Measurements from ENCODE around the gene NSUN2. TPM values are rescaled to one million over a fixed set of nuclear protein-coding genes. Genes with fewer than 3 reads are reported as not detected.

The NSUN2 gene
- total RNA-seq, 1 donor from 2014 or later, result 78.1 TPM

DNA sequence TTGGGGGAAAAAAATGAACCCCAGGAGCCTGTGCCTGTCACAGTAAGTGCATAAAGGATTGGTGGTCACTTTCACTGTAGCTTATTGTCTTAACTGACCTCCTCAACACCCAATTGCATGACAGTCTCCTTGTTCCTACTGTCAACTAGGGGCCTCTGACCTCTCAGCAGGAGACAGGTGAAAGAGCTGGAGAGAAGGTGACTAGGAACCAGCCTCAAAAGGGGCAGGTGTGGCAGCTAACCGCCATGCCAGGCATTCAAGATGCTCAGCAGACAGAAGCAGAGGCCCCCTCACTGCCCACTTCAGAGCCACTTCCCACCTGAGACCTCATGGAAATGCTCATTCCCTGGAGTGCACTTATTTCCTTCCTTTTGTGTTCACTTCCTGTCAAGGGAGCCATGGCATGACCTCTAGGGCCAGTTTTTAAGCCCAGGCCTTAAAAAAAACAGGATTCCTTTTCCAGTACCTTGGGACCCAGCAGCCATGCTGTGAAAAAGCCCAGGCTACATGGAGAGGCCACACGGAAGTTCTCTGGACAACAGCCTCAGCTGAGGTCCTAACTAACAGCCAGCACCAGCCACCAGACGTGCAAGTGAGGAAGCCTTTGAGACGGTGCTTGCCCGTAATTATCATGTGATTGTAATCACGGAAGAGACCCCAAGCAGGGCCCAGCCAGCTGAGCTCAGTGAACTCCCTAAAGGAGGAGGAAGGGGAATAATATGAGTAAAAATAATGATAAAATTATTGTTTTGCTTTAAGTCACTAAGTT lies 74.9 kb downstream of the NSUN2 start:
- no peak for DNase-seq (ENCODE audit: low read depth)

DNA sequence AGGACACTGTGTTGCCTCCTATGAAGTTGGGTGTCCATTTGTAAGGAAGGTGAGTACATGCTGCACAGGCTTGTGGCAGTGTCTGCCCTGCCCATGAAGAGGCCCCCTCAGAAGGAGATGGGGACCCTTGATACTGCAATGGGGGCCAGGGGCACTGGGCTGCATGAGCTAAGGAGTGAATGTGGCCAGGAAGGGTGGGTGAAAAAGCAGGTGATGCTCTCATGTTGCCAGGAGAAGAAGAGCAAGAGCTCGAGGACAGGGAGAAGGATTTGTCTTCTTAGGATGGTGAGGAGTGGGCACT lies 76.1 kb downstream of the NSUN2 start:
- DNase-seq (ENCODE audit: low read depth), result no peak

DNA sequence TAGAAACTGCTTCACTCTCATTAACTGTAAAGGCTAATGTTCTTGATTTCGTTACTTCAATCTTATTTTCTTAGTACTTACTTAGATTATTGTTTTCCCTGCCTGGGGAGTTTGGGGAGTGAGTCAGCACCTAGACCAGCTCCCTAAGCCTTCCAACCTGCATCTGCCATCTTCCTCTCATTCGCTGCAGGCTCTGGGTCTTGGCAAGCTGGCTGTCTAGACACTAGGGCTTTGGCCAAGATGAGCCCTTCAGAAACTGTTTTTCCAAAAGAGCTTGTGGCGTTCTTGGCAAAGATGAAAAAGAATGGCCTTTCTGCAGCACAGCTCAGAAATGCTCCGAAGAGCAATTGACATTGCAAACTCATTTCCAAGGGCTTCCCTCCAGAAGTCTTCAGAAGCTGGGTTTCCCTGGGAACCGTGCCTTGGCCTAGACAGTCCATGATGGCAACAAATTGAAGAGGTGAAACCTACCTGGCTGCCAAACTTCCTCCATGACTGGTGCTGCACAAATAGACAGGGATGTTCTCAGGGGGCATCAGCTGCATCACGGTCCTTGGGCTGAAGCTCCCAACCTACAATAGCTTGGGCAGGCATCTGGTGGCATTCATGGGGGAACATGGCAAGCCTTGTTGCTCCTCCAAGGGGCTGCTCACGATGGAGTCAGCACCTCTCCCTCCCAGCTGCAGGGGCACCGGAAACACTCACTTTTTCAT lies 76.6 kb downstream of the NSUN2 start:
- no peak for DNase-seq (ENCODE audit: low read depth)

DNA sequence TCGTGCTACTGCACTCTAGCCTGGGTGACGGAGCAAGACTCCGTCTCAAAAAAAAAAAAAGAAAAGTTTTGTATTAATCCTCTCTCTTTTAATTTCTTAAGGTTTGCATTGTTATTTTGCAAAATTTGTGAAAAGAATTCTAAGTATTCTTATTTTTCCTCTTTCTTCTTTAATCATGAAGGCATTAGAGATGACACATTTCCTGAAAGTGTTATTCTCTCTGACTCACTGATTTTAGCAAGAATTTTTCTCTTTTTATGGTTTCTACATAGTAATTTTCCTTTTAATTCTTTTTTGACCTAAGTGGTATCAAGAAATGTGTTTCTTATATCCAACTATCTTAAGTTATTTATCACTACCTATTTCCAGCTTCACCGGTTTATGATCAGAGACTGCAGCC lies 78.0 kb downstream of the NSUN2 start:
- DNase-seq (ENCODE audit: low read depth), result no peak

DNA sequence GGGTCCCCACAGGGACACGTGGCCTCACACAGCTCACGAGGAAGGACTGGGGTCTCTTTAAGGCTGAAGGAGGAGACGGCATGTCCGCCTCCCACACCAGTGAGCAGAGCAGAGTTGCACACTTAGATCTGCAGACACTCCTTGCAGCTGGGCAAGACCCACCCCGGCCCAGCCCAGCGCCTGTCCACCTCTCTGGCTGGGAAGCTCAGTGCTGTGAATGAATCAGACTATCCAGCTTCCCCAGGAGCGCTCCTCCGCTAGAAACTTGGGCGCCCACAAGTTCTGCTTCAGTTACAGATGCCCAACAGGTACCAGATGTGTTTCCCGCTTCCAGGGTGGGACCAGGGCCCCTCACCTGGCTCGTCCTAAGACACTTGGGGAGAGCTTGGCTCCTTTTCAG lies 78.9 kb downstream of the NSUN2 start:
- DNase-seq (ENCODE audit: low read depth), result no peak

DNA sequence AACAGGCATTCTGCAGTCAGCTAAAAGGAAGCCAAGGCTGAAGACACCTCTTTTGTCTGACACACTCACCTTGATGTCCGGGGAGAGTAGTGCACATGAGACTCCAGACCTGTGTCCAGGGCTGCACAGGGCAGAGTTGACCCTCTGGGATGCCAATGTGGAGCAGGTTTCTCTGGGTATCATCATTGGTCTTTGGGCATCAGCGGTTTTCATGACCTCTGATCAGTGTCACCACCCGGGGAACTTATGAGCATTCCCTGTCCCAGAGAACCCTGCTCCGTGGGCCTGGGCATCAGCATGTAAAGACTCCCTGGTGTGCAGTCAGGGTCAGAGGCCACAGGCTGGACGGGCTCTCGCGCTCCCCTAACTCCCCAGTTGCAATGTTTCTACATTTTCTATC lies 80.2 kb downstream of the NSUN2 start:
- no peak for DNase-seq (ENCODE audit: low read depth)

DNA sequence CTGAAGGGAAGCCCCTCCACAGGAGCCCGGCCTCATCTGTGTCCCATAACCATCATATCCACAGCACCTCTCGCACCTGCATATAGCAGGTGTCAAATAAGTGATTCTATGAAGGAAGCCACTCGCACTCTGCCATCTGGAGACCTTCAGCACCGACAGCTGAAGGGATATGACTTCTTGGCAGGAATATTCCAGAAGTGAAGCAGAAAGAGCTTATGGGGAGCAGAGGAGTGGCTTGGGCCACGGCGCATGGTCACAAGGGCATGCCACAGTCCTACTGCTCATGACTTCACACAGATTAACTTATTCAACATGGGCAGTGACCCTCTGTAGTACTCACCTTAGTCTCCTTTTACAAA lies 80.9 kb downstream of the NSUN2 start:
- no peak for DNase-seq (ENCODE audit: low read depth)

DNA sequence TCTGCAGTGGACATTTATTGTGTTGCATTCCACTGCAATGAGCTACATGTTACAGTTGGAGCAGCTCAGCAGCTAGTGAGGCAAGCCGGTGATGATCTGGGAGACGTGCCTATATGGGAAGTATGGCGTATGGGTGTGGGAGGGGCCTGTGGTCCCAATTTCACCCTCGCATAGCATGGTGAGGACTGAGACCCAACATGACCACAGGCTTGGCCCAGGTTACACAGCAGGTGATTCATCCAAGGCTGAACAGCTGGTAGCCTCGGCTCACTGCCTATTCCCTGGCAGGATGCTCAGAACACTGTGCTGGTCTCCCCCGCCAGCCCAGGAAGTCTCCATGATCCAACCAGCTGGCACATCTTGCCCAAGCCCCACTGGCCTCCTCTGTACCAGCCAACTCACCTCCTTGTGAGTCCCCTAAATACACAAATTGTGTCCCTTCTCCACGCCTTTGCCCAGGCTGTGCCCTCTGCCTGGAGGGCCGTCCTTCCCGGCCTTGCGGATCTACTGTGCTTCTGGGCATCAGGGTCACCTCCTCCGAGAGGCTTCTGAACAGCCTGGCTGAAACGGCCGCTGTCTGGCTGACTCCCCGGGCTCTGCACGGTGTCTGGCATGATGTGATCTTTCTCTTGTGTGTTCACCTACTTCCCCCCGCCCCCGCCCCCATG lies 81.4 kb downstream of the NSUN2 start:
- DNase-seq (ENCODE audit: low read depth), result no peak

DNA sequence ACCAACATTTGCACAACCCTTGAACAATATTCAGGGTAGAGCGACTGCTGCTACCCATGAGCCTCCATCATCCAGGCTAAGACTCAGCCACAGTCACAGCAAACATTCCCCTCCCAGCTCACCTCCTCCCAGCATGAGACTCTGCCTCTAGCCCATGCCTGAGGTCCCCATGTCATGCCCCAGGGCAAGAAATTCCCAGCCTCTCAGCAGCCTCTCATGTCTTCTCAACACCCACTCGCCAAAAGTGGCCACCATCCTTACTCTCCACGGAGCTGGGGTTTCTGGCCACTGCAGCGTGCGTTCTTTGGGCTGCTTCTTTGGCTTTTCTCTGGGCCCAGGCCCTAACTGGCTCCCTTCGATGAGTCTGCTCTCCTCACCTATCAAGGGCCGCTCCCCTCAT lies 82.2 kb downstream of the NSUN2 start:
- no peak for DNase-seq (ENCODE audit: low read depth)

Other genes starting within 250 kb of the NSUN2 start
- gene UBE2QL1, start 184.2 kb downstream of the NSUN2 start, total RNA-seq, result not detected in 2 replicates
- 25.9 and 45.1 TPM in 2 replicates for gene SRD5A1, start 396 bp upstream of the NSUN2 start, total RNA-seq
- 5.7 and 13.8 TPM in 2 replicates for gene TENT4A, start 80.4 kb upstream of the NSUN2 start, total RNA-seq